A204.1 (cell line): ENCODE results near the gene BTBD9.

Source experiments
- FAIRE-seq: peaks from 2 replicates; lab custom pipeline; 2012; peaks lifted over from hg19 to GRCh38; lab: Jason Lieb, UNC

The BTBD9 gene

GRCh38 chr6:38160831-38161230 lies 478.9 kb downstream of the BTBD9 start:
- FAIRE-seq: no peak

DNA sequence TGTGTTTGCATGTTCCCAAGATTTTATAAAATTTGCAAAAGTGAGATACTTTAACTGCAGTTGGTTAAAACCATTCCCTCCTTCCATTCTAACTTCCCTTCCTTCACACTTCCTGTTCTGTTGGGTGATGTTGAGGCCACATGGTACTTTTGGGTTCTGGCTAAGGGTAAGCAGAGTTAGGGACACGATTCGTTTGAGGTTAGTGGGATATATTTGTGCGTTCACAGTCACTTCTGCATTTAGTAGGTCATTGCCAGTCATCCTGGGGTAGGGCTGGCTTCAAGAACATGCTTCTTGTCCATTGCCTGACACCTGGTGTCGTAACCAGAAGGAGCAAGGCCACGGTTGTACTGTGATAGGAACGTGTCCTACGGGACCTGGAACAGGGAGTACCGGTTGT lies 480.1 kb downstream of the BTBD9 start:
- FAIRE-seq: no peak

DNA sequence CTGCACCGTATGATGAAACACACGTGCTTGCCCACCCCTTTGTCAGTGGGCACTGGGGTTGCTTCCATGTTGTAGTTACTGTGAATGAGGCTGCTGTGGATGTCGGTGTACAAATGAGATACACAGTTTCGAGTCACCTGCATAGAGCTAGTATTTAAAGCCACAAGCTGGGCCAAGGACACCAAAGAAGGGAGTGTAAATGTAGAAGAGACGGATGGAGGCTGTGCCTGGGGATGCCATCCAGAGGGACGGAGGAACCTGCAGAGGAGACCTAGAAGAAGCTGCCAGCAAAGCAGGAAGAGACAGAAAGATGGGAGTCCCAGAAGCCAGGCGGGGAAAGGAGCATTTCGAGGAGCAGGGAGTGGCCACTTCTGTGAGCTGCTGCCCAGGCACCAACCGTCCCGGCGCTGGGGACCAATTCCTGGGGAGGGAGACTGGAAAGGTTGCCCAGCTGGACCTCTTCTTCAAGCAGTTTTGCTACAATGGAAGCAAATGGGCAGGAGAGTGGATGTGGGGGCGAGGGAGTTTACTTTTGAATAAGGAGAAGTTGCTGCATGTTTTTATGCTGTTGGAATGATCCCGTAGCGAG lies 480.9 kb downstream of the BTBD9 start:
- no peak for FAIRE-seq

GRCh38 chr6:38157905-38158304 lies 481.8 kb downstream of the BTBD9 start:
- FAIRE-seq: no peak

GRCh38 chr6:38156818-38157565 lies 482.7 kb downstream of the BTBD9 start:
- no peak for FAIRE-seq

DNA sequence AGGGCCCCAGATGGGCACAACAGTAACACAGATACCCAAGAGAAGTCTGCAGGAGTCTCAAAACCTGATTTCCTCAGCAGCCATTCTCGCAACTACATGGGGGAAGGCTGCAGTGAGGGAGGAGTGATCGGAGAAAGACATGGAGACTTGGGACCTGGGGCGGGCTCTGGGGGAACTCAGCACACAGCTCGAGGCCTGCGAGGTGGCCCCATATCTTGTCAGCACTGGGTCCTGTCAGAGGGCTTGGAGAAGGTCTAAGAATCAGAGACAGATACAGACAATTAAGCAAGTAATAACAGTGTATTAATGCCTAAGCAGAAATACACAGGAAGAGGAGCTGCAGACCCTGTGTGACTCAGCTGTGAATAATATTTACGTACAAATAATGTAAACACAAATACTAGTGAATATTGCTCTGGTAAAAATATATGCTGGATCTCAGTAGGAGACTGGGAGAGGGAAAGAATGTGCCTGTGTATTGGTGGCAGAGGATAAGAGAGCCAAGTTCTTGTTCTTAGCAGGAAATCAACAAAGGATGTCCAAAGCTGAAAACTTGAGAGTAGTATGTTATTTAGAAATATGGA lies 484.0 kb downstream of the BTBD9 start:
- FAIRE-seq: no peak

DNA sequence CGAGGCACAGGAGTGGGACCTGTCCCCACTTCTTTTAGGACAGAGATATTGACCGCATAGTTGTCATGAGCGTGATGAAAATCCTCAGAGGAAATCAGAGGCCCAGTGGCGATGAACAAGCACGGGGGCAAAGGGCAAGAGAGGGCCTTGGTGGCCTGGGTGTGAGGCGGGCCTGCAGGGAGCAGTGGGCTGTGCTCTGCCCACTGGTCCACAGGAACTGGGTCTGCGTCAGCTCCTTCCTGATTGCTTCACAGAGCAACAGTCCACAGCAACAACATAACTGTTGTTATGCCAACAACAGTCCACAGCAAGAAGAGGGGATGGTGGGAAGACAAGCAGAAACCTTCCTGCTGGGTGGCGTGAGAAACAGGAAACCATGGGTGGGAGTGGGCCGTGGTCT lies 484.6 kb downstream of the BTBD9 start:
- FAIRE-seq: no peak

DNA sequence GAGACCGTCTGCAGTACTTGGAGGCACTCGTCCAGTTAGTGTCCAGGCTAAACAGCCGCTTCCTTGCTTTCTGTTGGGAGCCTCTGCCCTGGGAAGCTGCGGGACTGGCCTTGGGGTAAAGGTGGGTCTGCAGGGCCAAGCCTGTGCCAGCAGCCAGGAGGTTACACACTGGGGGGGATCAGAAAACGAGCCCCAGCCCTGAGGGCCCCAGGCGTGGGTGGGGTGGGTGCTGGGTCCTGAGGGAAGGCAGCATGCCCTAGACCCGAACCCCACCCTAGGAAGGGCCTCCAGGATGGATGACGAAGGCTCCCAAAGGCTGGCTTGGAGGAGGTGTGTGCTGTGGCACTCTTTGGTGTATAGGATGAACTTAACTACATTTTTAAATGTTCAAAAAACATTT lies 485.0 kb downstream of the BTBD9 start:
- no peak for FAIRE-seq

- FAIRE-seq: no peak
Observed at GRCh38 chr6:38153798-38154345, 485.9 kb downstream of the BTBD9 start.

- no peak for FAIRE-seq
Observed at GRCh38 chr6:38153076-38153797, 486.5 kb downstream of the BTBD9 start.

GRCh38 chr6:38152620-38153019 lies 487.1 kb downstream of the BTBD9 start:
- FAIRE-seq: no peak

- FAIRE-seq: no peak
Observed at GRCh38 chr6:38151580-38152500, 487.9 kb downstream of the BTBD9 start.

DNA sequence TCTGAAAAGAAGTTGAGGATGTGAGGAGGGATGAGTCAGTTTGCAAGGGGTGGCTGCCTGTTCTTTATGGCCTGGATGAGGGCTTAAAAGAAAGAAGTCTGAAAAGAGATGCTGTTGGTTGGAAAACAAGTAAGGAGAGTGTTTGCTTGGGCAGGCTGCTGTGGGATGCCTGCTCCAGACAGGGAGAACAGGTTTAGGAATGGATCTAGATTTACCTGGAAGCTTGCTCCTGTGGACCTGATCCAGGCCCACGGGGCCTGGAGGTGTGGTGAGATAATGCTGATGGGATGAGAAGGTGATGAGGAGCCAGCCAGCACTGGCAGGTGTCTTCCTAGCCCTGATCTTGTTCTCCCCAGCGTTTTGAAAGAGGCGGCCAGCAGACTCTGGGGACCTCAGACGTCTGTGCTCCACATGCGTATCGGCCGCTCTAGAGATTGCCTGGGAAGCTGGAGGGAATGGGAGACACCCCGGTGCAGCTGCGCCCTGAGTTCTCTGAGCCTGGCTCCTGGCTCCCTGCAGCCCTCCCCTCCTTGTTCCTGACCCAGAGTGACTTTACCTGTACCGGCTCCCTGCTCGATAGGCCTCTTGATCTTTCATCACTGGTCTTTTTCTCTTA lies 488.9 kb downstream of the BTBD9 start:
- FAIRE-seq: no peak

- FAIRE-seq: no peak
Observed at GRCh38 chr6:38150021-38150420, 489.7 kb downstream of the BTBD9 start.

DNA sequence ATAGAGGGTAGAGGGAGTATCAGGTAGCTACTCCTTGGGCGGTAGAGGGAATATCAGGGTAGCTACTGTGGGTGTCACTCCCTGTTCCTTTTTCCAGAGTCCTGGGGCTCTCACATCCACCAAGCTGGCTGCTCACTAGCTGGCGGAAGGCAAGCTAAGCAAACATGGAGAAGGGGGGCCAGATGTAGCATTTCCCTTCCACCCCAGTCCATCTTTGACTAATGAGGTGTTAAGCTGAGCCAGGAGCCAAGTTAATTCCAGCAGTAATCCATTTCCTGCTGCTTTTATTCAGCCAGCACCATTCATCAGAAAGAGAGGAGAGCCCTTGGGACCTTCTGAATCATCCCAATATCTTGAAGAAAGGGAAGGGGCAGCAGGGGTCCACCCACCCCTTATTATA lies 490.2 kb downstream of the BTBD9 start:
- no peak for FAIRE-seq

DNA sequence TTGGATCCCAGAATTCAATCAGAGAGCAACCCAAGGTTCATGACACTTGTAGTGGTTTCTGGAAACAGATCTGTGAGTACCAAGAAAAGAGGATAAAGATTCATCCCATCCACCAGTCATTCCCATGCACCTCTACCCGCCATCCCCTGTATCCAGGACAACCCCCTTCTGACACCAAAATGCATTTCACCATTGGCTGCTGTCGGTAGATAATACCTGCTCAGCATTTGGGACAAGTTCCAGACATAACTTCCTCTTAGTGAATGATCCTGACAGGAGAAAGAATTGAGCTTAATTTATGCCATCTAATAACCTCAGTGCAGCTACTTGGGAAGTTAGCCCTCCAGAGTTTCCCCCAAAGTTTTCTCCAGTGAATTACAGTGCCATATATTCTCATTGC lies 491.1 kb downstream of the BTBD9 start:
- no peak for FAIRE-seq

DNA sequence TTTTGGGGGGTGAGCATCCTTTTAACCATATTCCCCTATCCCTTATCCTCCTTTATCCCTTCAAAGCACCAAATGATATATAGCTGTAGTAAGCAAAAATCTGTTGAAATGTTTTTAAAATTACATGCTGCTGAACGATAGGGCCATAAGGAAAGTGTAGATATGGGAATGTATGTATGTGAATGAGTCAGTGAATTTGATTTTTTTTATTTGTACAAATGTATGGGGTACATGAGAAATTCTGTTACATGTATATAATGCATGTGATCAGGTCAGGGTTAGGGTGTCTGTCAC lies 493.0 kb downstream of the BTBD9 start:
- no peak for FAIRE-seq

DNA sequence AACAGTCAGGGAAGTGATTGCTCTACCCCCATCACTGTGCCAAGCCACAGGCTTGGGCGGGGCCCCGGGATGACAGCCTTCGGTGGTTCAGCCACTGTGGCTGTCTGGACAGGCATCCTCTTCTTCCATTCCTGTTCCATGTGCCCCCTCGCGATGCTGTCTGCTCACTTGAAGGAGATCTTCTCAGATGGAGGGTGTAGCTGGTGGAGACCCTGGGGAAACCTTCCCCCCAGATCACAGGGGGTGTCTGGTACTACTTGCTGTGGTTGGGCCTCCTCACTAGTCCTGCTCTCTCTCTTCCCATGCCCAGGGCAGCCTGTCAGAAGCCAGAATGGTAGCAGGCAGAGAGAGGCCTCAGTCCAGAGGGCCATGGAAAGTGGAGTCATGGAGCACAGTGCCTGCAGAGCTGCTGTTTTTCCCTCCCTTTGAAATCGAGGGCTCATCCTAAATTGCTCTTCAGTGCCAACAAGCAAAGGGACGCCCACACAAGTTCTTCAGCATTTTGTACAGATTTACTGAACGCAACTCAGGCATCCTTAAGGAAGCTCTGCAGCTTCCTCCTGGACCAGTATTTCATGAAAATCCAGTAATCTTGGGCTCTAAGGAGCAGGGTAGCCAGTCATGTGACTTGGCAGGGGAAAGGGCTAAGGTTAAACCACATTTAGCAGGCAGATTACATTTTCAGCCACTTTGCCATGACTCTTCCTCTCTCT lies 493.6 kb downstream of the BTBD9 start:
- no peak for FAIRE-seq

- FAIRE-seq: no peak
Observed at GRCh38 chr6:38144365-38144945, 495.3 kb downstream of the BTBD9 start.
